ENCODE results near the gene SUSD4. TPM values are rescaled to one million over a fixed set of nuclear protein-coding genes. Genes with fewer than 3 reads are reported as not detected.

The SUSD4 gene
- total and polyA plus RNA-seq, 2 of the 4 experiments (the other 2 are of a cell fraction) = 1.8 to 2.7 TPM

- H3K18ac ChIP-seq (ENCODE audit: low read depth, low read length) = no peak overlapping the region
- H3K9me3 ChIP-seq (ENCODE audit: control insufficient read depth, insufficient read depth, low read length) = no peaks in the 10 kb centered on the region
- no peak for TF ChIP-seq NFE2L2 (IDR thresholded peaks at IDR 0.05; ENCODE audit: low read depth, low read length)
- TF ChIP-seq CEBPB (IDR thresholded peaks at IDR 0.05; ENCODE audit: low read depth, low read length) = peak; percentile 7; the same call in 1 of the 2 replicates
- no peak for TF ChIP-seq ELK1 (IDR thresholded peaks at IDR 0.05; ENCODE audit: borderline replicate concordance, low read depth, low read length)
- H3K4me1 ChIP-seq (ENCODE audit: control insufficient read depth, insufficient read depth, low read length) = peaks cover 2% of the 10 kb centered on the region; the same call in 1 of the 2 replicates
- no peak overlapping the region for H2BK15ac ChIP-seq (ENCODE audit: low read depth, low read length)
- no peak overlapping the region for H3K14ac ChIP-seq (replicated peaks; ENCODE audit: low read depth, low read length)
- no peaks in the 10 kb centered on the region for H3K79me1 ChIP-seq (ENCODE audit: low read depth in 1 of 2, low read length in 2 of 2)
- H4K91ac ChIP-seq (ENCODE audit: insufficient read depth, low read depth, low read length) = no peak overlapping the region
- no peak overlapping the region for H2AK5ac ChIP-seq (ENCODE audit: low read depth, low read length)
- 0 out of 2 replicates have a peak, but pooled peaks cover 2% of the 10 kb centered on the region for H3K9me1 ChIP-seq (ENCODE audit: insufficient read depth, low read length)
- no TSS peak for BruUV-seq (replicated peaks)
- no peak overlapping the region for H2BK120ac ChIP-seq (ENCODE audit: low read depth, low read length)
- H3K4me2 ChIP-seq (ENCODE audit: low read depth, low read length) = no peak overlapping the region
- no peak overlapping the region for H2BK20ac ChIP-seq (ENCODE audit: low read depth, low read length)
- no peak overlapping the region for H3K23ac ChIP-seq (ENCODE audit: low read depth, low read length)
- ChIA-PET POLR2A (ENCODE audit: unreplicated experiment) (no interaction called here), CTCF (no interaction called here)
- dilution Hi-C loops (cut with HindIII; ENCODE audit: low sequenced_read_pairs, unreplicated experiment) = no loop called here
- no peak overlapping the region for H4K8ac ChIP-seq (ENCODE audit: low read depth in 2 of 2, low read length in 2 of 2)
- no peak overlapping the region for H3K4me3 ChIP-seq (ENCODE audit: insufficient read depth, low read depth, low read length)
- no peak overlapping the region for H2BK5ac ChIP-seq (ENCODE audit: low read depth, low read length, poor library complexity, severe bottlenecking)
- peaks cover 12% of the 10 kb centered on the region for H3K27me3 ChIP-seq (ENCODE audit: control insufficient read depth, insufficient read depth, low read length)
- H3K27ac ChIP-seq (ENCODE audit: insufficient read depth, low read length) = no peak overlapping the region
- no peak overlapping the region for H3K56ac ChIP-seq (ENCODE audit: extremely low read depth, insufficient read depth, low read length)
- intact Hi-C loops (cut with micrococcal nuclease) = no loop called here
- 0% methylated on average over 1 of the region's 1 CpG; no CpG with 5 or more reads in 1 of the 2 experiments for WGBS, 2 experiments (ENCODE audit: extremely low coverage in 2 of 2, insufficient read length in 1 of 2)
- ATAC-seq (ENCODE audit: low read depth) (peak; percentile 89), DNase-seq (peak; percentile 72)
- no peak overlapping the region for H2AFZ ChIP-seq (replicated peaks; ENCODE audit: low read length, poor library complexity)
- H3K4ac ChIP-seq (ENCODE audit: low read depth, low read length) = no peak overlapping the region
- H4K20me1 ChIP-seq (ENCODE audit: insufficient read depth, low read length) = no peaks in the 10 kb centered on the region
- no peak overlapping the region for H3K9ac ChIP-seq (ENCODE audit: low read depth, low read length)
- no peak overlapping the region for H4K5ac ChIP-seq (ENCODE audit: low read depth, low read length)
- no peaks in the 10 kb centered on the region for H3K36me3 ChIP-seq (ENCODE audit: control insufficient read depth, insufficient read depth, low read length)
- H2AK9ac ChIP-seq (replicated peaks; ENCODE audit: low read depth, low read length, poor library complexity) = no peak overlapping the region
- in situ Hi-C loops (cut with MboI; ENCODE audit: low sequenced_read_pairs) = no loop called here
Observed at GRCh38 chr1:223331929-223332328, 32.0 kb downstream of the SUSD4 start.
